Measurements from ENCODE around the gene SS18L1.

SS18L1 gene

DNA sequence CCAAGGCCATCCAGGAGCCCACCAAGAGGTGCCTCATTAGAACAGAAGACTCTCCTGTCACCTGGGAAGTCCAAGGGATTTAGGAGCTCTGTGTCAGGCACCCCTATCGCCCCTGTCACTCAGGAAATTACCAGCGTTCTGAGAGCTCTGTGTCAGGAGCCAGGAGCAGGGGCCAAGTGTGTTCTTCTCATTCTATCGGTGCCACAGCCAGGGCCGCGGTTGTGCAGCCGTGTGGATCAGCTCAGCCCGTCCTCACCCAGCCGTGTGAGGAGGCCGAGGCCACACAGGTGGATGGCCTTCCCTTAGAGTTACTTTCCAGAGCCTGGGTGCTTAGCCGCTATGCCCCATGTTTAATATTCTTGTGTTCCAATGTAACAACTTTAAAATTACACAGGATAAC lies 49.1 kb downstream of the SS18L1 start:
- peaks cover 14% of the 10 kb centered on the region for H3K4me1 ChIP-seq (ENCODE audit: low read length)
- TF ChIP-seq CTCF (IDR thresholded peaks at IDR 0.05; ENCODE audit: low read depth, low read length), result no peak
- no peak for TF ChIP-seq EZH2phosphoT487 (IDR thresholded peaks at IDR 0.05; ENCODE audit: low read depth)
- H4K20me1 ChIP-seq (ENCODE audit: insufficient read depth, low read length), result peaks cover 6% of the 10 kb centered on the region; the same call in 1 of the 2 replicates
- no peaks in the 10 kb centered on the region for H3K9me3 ChIP-seq (ENCODE audit: insufficient read depth, low read length)
- no peak overlapping the region for H2AFZ ChIP-seq (ENCODE audit: low read depth, low read length)
- H3K27ac ChIP-seq (ENCODE audit: low read length), result no peak overlapping the region
- H3K79me2 ChIP-seq (ENCODE audit: low read length), result peaks cover 38% of the 10 kb centered on the region
- H3K9ac ChIP-seq (ENCODE audit: low read length), result no peak overlapping the region
- no peak overlapping the region for H3K4me2 ChIP-seq (ENCODE audit: low read length)
- no peaks in the 10 kb centered on the region for H3K27me3 ChIP-seq (ENCODE audit: low read depth, low read length)
- H3K4me3 ChIP-seq (ENCODE audit: low read length), result no peak overlapping the region
- H3K36me3 ChIP-seq (replicated peaks; ENCODE audit: low read depth, low read length), result peaks cover 16% of the 10 kb centered on the region

DNA sequence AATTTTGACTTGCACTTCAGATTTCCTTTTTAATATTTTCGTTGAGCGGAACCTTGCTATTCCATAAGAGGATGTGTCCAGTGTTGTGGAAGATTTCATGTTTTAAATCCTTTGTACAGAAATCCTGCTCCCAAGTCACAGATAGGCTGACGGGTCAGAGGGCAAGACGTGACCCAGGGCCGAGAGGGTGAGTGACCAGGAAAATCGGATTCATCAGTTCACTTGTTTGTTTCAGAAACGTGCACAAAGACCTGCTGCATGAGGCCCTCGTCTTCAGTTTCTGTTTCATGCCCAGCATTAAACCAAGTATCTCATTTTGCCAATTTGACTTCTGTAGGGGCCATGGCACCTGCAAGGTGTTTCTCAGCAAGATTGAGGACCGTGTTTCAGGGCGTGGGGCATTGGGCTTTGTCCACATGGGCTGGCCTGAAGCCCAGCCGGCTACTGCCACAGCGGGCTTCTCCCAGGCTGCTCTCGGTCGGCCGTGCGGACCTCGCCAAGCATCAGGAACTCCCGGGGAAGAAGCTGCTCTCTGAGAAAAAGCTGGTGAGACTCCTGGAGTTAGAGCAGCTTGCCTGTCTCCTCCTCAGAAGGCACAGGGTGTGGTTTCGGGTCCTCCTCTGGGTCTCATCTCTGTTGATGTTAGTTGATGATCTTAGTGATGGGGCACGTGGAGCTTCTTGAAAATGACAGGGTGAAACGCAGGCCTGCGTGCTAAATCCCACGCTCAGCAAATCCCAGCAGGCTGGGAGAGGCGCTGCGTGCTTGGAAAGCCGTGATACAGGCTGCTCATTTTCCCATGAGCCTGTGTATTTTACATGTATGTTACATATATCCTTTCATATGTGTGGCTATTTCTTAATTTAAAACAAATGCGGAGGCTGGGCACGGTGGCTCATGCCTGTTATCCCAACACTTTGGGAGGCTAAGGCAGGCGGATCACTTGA lies 49.8 kb downstream of the SS18L1 start:
- Histone ChIP-seq H3K27me3 (ENCODE audit: low read depth, low read length) (no peaks in the 10 kb centered on the region), H3K79me2 (ENCODE audit: low read length) (peaks cover 31% of the 10 kb centered on the region), H3K36me3 (replicated peaks; ENCODE audit: low read depth, low read length) (peaks cover 23% of the 10 kb centered on the region), H3K9me3 (ENCODE audit: insufficient read depth, low read length) (no peaks in the 10 kb centered on the region), H4K20me1 (ENCODE audit: insufficient read depth, low read length) (peaks cover 3% of the 10 kb centered on the region; the same call in 1 of the 2 replicates), H3K4me1 (ENCODE audit: low read length) (peaks cover 14% of the 10 kb centered on the region), H3K4me3 (ENCODE audit: low read length) (no peak overlapping the region), H3K9ac (ENCODE audit: low read length) (no peak overlapping the region), H2AFZ (ENCODE audit: low read depth, low read length) (no peak overlapping the region), H3K4me2 (ENCODE audit: low read length) (no peak overlapping the region), H3K27ac (ENCODE audit: low read length) (no peak overlapping the region)
- no peak for TF ChIP-seq EZH2phosphoT487 (IDR thresholded peaks at IDR 0.05; ENCODE audit: low read depth)
- TF ChIP-seq CTCF (IDR thresholded peaks at IDR 0.05; ENCODE audit: low read depth, low read length), result no peak

GRCh38 chr20:62195075-62195405 lies 51.5 kb downstream of the SS18L1 start:
- Histone ChIP-seq H3K27me3 (ENCODE audit: low read depth, low read length) (no peaks in the 10 kb centered on the region), H3K4me1 (ENCODE audit: low read length) (peaks cover 14% of the 10 kb centered on the region), H3K4me3 (ENCODE audit: low read length) (no peak overlapping the region), H2AFZ (ENCODE audit: low read depth, low read length) (no peak overlapping the region), H3K27ac (ENCODE audit: low read length) (no peak overlapping the region), H3K9me3 (ENCODE audit: insufficient read depth, low read length) (no peaks in the 10 kb centered on the region), H4K20me1 (ENCODE audit: insufficient read depth, low read length) (peaks cover 3% of the 10 kb centered on the region; the same call in 1 of the 2 replicates), H3K79me2 (ENCODE audit: low read length) (peaks cover 18% of the 10 kb centered on the region), H3K4me2 (ENCODE audit: low read length) (no peak overlapping the region), H3K9ac (ENCODE audit: low read length) (no peak overlapping the region), H3K36me3 (replicated peaks; ENCODE audit: low read depth, low read length) (peaks cover 30% of the 10 kb centered on the region)
- TF ChIP-seq CTCF (IDR thresholded peaks at IDR 0.05; ENCODE audit: low read depth, low read length), result no peak
- TF ChIP-seq EZH2phosphoT487 (IDR thresholded peaks at IDR 0.05; ENCODE audit: low read depth), result no peak

GRCh38 chr20:62195736-62196135 lies 52.2 kb downstream of the SS18L1 start:
- TF ChIP-seq EZH2phosphoT487 (IDR thresholded peaks at IDR 0.05; ENCODE audit: low read depth) (no peak), CTCF (IDR thresholded peaks at IDR 0.05; ENCODE audit: low read depth, low read length) (no peak)
- H3K36me3 ChIP-seq (replicated peaks; ENCODE audit: low read depth, low read length), result peaks cover 34% of the 10 kb centered on the region

More at GRCh38 chr20:62195736-62196135, 52.2 kb downstream of the SS18L1 start:
- H2AFZ ChIP-seq (ENCODE audit: low read depth, low read length), result no peak overlapping the region
- H3K27me3 ChIP-seq (ENCODE audit: low read depth, low read length), result no peaks in the 10 kb centered on the region
- no peak overlapping the region for H3K9ac ChIP-seq (ENCODE audit: low read length)
- no peaks in the 10 kb centered on the region for H4K20me1 ChIP-seq (ENCODE audit: insufficient read depth, low read length)
- peak overlapping the region; percentile 37 for H3K4me2 ChIP-seq (ENCODE audit: low read length)
- H3K4me1 ChIP-seq (ENCODE audit: low read length), result peaks cover 14% of the 10 kb centered on the region
- no peak overlapping the region for H3K4me3 ChIP-seq (ENCODE audit: low read length)
- H3K79me2 ChIP-seq (ENCODE audit: low read length), result peaks cover 11% of the 10 kb centered on the region; the same call in 1 of the 2 replicates
- no peaks in the 10 kb centered on the region for H3K9me3 ChIP-seq (ENCODE audit: insufficient read depth, low read length)
- no peak overlapping the region for H3K27ac ChIP-seq (ENCODE audit: low read length)

Measured in OCI-LY3 (cell line).